HG02885 (cell line): ENCODE results near the gene MIB2.
A peak's percentile ranks its signal among the peaks of the same experiment; 100 is the strongest.
"Not testable (repeated sequence)": the region's sequence is repeated elsewhere in the genome, so short reads cannot be mapped to it uniquely, and the experiment has no call there.

Experiments used
- ATAC-seq: cut with Tn5 transposase; IDR thresholded peaks from one replicate; pipeline ENCODE4 v1.9.1; 2021; ENCODE audit warnings: mild to moderate bottlenecking; ENCODE audit not compliant: unreplicated experiment, poor library complexity

Gene MIB2

DNA sequence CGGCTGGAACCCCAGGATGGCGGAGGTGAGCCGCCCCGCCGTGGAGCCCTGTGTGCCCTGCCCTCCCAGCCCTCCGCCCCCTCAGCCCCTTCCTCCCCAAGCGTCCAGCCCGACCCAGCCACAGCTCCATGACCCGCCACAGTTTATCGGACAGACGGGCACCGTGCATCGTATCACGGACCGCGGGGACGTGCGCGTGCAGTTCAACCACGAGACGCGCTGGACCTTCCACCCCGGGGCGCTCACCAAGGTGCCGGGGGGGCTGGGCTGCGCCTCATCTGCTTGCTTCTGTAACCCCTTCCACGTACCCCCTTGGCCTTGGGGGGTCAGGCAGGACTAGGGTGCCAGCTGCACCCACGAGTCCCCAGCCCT, 10.1 kb downstream of the MIB2 start:
- ATAC-seq = no peak

- no peak for ATAC-seq
Observed at GRCh38 chr1:1625824-1626206, 10.5 kb downstream of the MIB2 start.

DNA sequence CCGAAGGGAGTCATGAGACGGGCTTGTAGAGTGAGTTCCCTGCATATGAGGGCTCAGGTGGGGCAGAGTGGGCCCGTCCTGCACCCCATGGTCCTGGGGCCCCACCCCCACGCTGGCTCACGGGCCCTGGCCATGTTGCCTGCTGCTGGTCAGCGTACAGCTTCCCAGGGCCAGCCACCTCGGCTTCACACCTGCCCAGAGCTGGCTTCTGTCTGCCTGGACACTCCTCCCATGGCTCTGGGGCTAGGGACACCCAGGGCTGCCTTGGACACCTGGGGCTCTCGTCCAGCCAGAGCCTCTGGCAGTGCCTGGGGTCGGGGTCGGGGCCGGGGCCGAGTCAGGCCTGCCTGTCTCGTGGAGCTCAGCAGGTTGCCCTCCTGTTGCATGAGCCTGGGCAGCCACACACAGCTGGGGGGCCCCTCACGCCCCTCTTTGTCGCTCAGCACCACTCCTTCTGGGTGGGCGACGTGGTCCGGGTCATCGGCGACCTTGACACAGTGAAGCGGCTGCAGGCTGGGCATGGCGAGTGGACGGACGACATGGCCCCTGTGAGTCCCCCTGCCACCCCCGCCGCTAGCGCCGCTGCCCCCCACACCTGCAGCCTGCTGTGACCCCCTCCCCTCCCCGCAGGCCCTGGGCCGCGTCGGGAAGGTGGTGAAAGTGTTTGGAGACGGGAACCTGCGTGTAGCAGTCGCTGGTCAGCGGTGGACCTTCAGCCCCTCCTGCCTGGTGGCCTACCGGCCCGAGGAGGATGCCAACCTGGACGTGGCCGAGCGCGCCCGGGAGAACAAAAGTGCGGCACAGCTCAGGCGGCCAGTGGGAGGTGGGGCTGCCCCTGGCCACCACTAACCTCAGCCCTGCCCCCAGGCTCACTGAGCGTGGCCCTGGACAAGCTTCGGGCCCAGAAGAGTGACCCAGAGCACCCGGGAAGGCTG, 11.2 kb downstream of the MIB2 start:
- ATAC-seq = no peak

GRCh38 chr1:1627261-1627828, 12.0 kb downstream of the MIB2 start:
- no peak for ATAC-seq

GRCh38 chr1:1627829-1628753, 12.8 kb downstream of the MIB2 start:
- no peak for ATAC-seq

DNA sequence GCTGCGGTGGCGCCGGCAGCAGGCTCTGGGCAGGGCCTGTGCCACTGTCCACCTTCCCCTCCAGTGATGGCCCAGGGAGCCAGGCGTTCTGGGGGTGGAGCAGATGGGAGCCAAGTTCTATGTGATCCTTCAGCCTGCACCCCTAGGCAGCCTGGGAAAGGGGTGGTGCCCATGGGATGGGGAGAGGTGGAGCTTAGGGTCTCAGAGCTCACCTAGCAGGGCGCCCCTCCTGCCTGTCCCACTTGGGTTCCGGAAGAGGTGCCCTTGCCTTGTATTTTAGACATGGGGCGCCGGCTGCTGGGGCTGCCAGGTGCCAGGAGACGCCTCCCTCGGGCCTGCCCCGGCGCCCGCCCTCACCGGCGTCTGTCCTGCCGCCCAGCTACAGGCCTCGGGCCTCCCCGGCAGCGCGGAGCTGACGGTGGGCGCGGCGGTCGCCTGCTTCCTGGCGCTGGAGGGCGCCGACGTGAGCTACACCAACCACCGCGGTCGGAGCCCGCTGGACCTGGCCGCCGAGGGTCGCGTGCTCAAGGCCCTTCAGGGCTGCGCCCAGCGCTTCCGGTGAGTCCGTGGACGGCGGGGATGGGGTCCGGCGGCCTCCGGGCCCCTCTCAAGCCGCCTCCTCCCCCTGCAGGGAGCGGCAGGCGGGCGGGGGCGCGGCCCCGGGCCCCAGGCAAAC, 13.6 kb downstream of the MIB2 start:
- no peak for ATAC-seq

DNA sequence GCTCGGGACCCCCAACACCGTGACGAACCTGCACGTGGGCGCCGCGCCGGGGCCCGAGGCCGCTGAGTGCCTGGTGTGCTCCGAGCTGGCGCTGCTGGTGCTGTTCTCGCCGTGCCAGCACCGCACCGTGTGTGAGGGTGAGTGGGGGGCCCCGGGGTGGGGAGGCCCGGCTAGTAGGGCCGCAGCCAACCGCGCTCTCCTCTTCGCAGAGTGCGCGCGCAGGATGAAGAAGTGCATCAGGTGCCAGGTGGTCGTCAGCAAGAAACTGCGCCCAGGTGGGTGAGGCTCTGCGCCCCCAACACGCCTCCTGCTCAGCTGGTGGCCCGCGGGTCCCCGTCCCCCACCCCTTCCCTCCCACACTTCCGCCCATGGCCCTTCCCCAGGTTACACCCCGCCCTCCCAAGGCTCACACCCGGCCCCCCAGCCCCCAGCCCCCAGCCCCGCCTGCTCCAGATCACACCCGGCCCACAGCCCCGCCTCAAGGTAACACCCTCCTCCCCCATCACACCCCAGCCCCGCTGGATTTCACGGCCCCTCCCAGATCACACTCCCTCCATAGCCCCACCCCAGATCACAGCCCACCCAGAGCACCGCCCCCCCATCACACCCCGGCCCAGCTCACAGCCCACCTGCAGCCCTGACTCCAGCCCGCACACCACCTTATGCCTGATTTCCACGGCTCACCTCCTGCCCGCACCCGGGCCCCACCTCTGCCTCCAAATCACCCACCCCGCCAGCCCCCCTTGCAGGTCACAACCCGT, 14.3 kb downstream of the MIB2 start:
- ATAC-seq = no peak

GRCh38 chr1:1630191-1630964, 15.1 kb downstream of the MIB2 start:
- peak; percentile 51 for ATAC-seq

GRCh38 chr1:1630965-1631781, 15.9 kb downstream of the MIB2 start:
- ATAC-seq = no peak

- no peak for ATAC-seq
Observed at GRCh38 chr1:1631782-1632420, 16.6 kb downstream of the MIB2 start, which contains the start of gene MMP23B. Gene MMP23B (plus strand): TSS chr1:1632173. CDS start chr1:1632219, 46 bp downstream.

DNA sequence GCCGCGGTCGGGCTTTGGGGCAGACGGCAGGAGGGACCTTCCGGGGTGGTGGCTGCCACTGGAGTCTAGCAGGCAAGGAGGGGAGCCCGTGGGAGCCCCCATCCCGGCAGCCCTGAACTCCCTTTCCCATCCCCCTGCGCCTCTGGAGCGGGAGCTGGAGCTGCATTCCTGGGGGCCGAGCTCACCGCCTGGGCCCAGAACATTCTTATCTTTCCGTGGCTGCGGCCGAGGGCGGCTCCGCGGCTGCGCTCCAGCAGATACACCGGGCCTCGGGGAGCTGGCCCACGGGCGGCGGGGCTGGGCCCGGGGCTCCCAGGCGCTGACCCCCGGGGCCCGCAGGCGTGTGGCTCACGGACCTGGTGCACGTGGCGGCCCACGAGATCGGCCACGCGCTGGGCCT, 18.1 kb downstream of the MIB2 start:
- not testable (repeated sequence) for ATAC-seq

GRCh38 chr1:1634613-1635012, 19.3 kb downstream of the MIB2 start:
- ATAC-seq = not testable (repeated sequence)

DNA sequence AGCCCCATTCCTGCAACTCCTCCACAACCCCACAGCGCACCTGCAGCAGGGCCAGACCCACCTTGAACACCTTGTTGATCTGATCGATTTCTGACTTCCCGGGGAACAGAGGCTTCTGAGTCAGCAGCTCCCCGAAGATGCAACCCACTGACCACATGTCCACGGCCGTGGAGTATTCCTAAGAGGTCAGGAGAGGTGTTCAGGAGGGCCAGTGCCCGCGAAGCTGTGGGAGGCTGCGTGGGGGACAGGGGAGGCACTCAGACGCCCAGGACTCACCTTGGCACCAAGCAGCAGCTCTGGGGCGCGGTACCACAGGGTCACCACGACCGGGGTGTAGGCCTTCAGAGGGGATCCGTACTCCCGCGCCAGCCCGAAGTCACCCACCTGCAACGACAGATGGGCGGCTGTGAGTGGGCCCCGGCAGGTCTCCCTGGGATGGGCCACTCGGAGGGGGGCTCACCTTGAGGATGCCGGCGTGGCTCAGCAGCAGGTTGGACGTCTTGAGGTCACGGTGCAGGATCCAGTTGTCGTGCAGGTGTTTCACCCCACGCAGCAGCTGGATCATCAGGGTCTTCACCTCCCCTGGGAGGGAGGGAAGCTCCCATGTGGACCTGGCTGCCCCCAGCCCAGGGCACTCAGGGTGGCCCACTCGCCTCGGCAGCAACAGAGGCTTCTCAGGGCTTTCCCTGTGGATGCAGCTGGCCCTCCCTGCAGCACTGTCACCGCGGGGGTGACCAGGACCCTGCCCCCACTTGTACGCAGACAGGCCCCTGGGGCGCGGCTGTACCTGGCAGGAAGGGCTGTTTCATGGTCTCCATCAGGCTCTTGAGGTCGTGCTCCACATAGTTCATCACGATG, 21.6 kb downstream of the MIB2 start:
- ATAC-seq = not testable (repeated sequence)

- ATAC-seq = not testable (repeated sequence)
Observed at GRCh38 chr1:1637479-1637875, 22.2 kb downstream of the MIB2 start.

GRCh38 chr1:1638528-1638927, 23.2 kb downstream of the MIB2 start:
- not testable (repeated sequence) for ATAC-seq

GRCh38 chr1:1639368-1639767, 24.1 kb downstream of the MIB2 start:
- ATAC-seq = not testable (repeated sequence)
